H9 (cell line): ENCODE results near the gene TMEM161A. TPM values are rescaled to one million over a fixed set of nuclear protein-coding genes. Genes with fewer than 3 reads are reported as not detected.

Experiments
- DNase-seq: peaks from one replicate; pipeline ENCODE4 v3.0.0-alpha.2; 2017
- H2AFZ ChIP-seq: one replicate; pipeline ENCODE4 v1.6.1; 2013; ENCODE audit warnings: mild to moderate bottlenecking, low read length, control low read depth, moderate library complexity
- H2AK5ac ChIP-seq: 2 replicates; pipeline ENCODE4 v1.6.1; 2013; ENCODE audit warnings: low read length, control low read depth, mixed read lengths; ENCODE audit not compliant: insufficient read length
- H2BK120ac ChIP-seq: one replicate; pipeline ENCODE4 v1.6.1; 2013; ENCODE audit warnings: low read depth, mild to moderate bottlenecking, low read length, control low read depth, inconsistent platforms; ENCODE audit not compliant: poor library complexity, severe bottlenecking
- H2BK12ac ChIP-seq: 2 replicates; pipeline ENCODE4 v1.6.1; 2013; ENCODE audit warnings: low read length, control low read depth, mixed read lengths, low read depth; ENCODE audit not compliant: insufficient read length
- H2BK15ac ChIP-seq: 2 replicates; pipeline ENCODE4 v1.6.1; 2013; ENCODE audit warnings: low read depth, low read length, control low read depth
- H2BK20ac ChIP-seq: one replicate; pipeline ENCODE4 v1.6.1; 2013; ENCODE audit warnings: low read depth, mild to moderate bottlenecking, low read length, control low read depth, inconsistent platforms; ENCODE audit not compliant: poor library complexity, severe bottlenecking
- H2BK5ac ChIP-seq: 2 replicates; pipeline ENCODE4 v1.6.1; 2013; ENCODE audit warnings: low read length, control low read depth, mixed read lengths; ENCODE audit not compliant: insufficient read length
- H3K14ac ChIP-seq: 2 replicates; pipeline ENCODE4 v1.6.1; 2013; ENCODE audit warnings: low read length, control low read depth; ENCODE audit not compliant: insufficient read depth
- H3K18ac ChIP-seq: 2 replicates; pipeline ENCODE4 v1.6.1; 2013; ENCODE audit warnings: low read depth, mild to moderate bottlenecking, mixed read lengths, low read length, control low read depth; ENCODE audit not compliant: insufficient read length
- H3K23ac ChIP-seq: 2 replicates; pipeline ENCODE4 v1.6.1; 2013; ENCODE audit warnings: low read length, control low read depth, mixed read lengths, low read depth; ENCODE audit not compliant: insufficient read length
- H3K23me2 ChIP-seq: 2 replicates; pipeline ENCODE4 v1.6.1; 2013; ENCODE audit warnings: low read depth, mild to moderate bottlenecking, mixed read lengths, low read length, control low read depth; ENCODE audit not compliant: insufficient read length, poor library complexity, severe bottlenecking
- H3K27ac ChIP-seq: 2 replicates; pipeline ENCODE4 v1.5.1; 2013; ENCODE audit warnings: low read length, control low read depth, mixed read lengths, low read depth; ENCODE audit not compliant: insufficient read length
- H3K27me3 ChIP-seq: 2 replicates; pipeline ENCODE4 v1.6.1; 2013; ENCODE audit warnings: low read length, control low read depth, inconsistent platforms; ENCODE audit not compliant: insufficient read depth
- H3K4ac ChIP-seq: 2 replicates; pipeline ENCODE4 v1.6.1; 2013; ENCODE audit warnings: low read depth, mild to moderate bottlenecking, control low read depth, inconsistent platforms, low read length, moderate library complexity
- H3K4me1 ChIP-seq: 2 replicates; pipeline ENCODE4 v1.6.1; 2013; ENCODE audit warnings: low read length, control low read depth, inconsistent platforms; ENCODE audit not compliant: insufficient read depth
- H3K4me2 ChIP-seq: 2 replicates; pipeline ENCODE4 v1.6.1; 2013; ENCODE audit warnings: low read length, control low read depth, mixed read lengths; ENCODE audit not compliant: insufficient read length, insufficient read depth
- H3K56ac ChIP-seq: 2 replicates; pipeline ENCODE4 v1.6.1; 2013; ENCODE audit warnings: low read depth, mild to moderate bottlenecking, mixed read lengths, low read length, control low read depth; ENCODE audit not compliant: insufficient read length
- H3K79me1 ChIP-seq: 2 replicates; pipeline ENCODE4 v1.6.1; 2013; ENCODE audit warnings: low read depth, mild to moderate bottlenecking, moderate library complexity, low read length, control low read depth, inconsistent platforms; ENCODE audit not compliant: insufficient read depth, poor library complexity, severe bottlenecking
- H3K79me2 ChIP-seq: 2 replicates; pipeline ENCODE4 v1.6.1; 2013; ENCODE audit warnings: low read length, control low read depth, inconsistent platforms; ENCODE audit not compliant: insufficient read depth
- H3K9ac ChIP-seq: 2 replicates; pipeline ENCODE4 v1.6.1; 2013; ENCODE audit warnings: low read length, control low read depth, mixed read lengths; ENCODE audit not compliant: insufficient read length; ENCODE audit errors: extremely low read depth
- H3K9me3 ChIP-seq: one replicate; pipeline ENCODE4 v1.6.1; 2013; ENCODE audit warnings: low read depth, low read length, inconsistent platforms; ENCODE audit not compliant: control insufficient read depth
- H3T11ph ChIP-seq: one replicate; pipeline ENCODE4 v1.6.1; 2013; ENCODE audit warnings: mild to moderate bottlenecking, low read length, control low read depth, inconsistent platforms
- H4K20me1 ChIP-seq: one replicate; pipeline ENCODE4 v1.6.1; 2013; ENCODE audit not compliant: control insufficient read depth, insufficient read length, insufficient read depth
- H4K5ac ChIP-seq: 2 replicates; pipeline ENCODE4 v1.6.1; 2013; ENCODE audit warnings: low read depth, mild to moderate bottlenecking, mixed read lengths, low read length, control low read depth; ENCODE audit not compliant: insufficient read length
- H4K8ac ChIP-seq: replicated peaks from 2 replicates; pipeline ENCODE4 v1.6.1; 2013; ENCODE audit warnings: low read length, control low read depth, mixed read lengths, low read depth; ENCODE audit not compliant: insufficient read length
- H4K91ac ChIP-seq: 2 replicates; pipeline ENCODE4 v1.6.1; 2013; ENCODE audit warnings: low read depth, mild to moderate bottlenecking, moderate library complexity, mixed read lengths, low read length, control low read depth; ENCODE audit not compliant: insufficient read length
- H3K27ac Mint-ChIP-seq, 3 experiments: 2 replicates in 2 of 3; 3 replicates in 1 of 3; pipeline ENCODE4 v1.8.0; 2020 to 2021; ENCODE audit warnings: mixed read lengths in 3 of 3, mild to moderate bottlenecking in 1 of 3, moderate library complexity in 1 of 3
- H3K27me3 Mint-ChIP-seq: 2 replicates; pipeline ENCODE4 v1.8.0; 2021; ENCODE audit warnings: low read depth, mild to moderate bottlenecking, moderate library complexity, mixed read lengths
- H3K36me3 Mint-ChIP-seq, 3 experiments: 2 replicates in 2 of 3; 3 replicates in 1 of 3; pipeline ENCODE4 v1.8.0; 2020 to 2021; ENCODE audit warnings: low read depth in 3 of 3, mixed read lengths in 3 of 3; ENCODE audit not compliant: insufficient read depth in 1 of 3
- H3K4me1 Mint-ChIP-seq, 2 experiments: 2 replicates each; pipeline ENCODE4 v1.8.0; 2020; ENCODE audit warnings: mixed read lengths in 2 of 2
- H3K4me3 Mint-ChIP-seq, 2 experiments: 2 replicates in 1 of 2; 3 replicates in 1 of 2; pipeline ENCODE4 v1.8.0; 2020 to 2021; ENCODE audit warnings: mild to moderate bottlenecking in 2 of 2, mixed read lengths in 2 of 2, moderate library complexity in 1 of 2
- H3K9me3 Mint-ChIP-seq, 2 experiments: 2 replicates in 1 of 2; 3 replicates in 1 of 2; pipeline ENCODE4 v1.8.0; 2020; ENCODE audit warnings: mild to moderate bottlenecking in 2 of 2, mixed read lengths in 2 of 2, moderate library complexity in 1 of 2
- WGBS: extraction: QIAGEN DNeasy Blood & Tissue Kit; methylation state at CpG from one replicate; pipeline ENCODE4 v1.1.7; 2013; ENCODE audit warnings: missing lambda C conversion rate, low lambda C conversion rate, mixed read lengths; ENCODE audit not compliant: insufficient read length; ENCODE audit errors: extremely low coverage; 5-methylcytosine and 5-hydroxymethylcytosine counted together
- total RNA-seq: library from RNA; stranded (reverse); gene quantifications from 2 replicates; pipeline ENCODE4 v1.2.1, GENCODE V29; 2021
- TF ChIP-seq, protein P1 (sequence below): fragments of 200-600 bp; sonication (generic); conservative IDR thresholded peaks from 3 replicates; pipeline ENCODE4 v1.8.0; 2021; ENCODE audit warnings: antibody characterized with exemption, mild to moderate bottlenecking

The TMEM161A gene
- total RNA-seq, 1 experiment from 2014 or later, result 40.9 TPM

DNA sequence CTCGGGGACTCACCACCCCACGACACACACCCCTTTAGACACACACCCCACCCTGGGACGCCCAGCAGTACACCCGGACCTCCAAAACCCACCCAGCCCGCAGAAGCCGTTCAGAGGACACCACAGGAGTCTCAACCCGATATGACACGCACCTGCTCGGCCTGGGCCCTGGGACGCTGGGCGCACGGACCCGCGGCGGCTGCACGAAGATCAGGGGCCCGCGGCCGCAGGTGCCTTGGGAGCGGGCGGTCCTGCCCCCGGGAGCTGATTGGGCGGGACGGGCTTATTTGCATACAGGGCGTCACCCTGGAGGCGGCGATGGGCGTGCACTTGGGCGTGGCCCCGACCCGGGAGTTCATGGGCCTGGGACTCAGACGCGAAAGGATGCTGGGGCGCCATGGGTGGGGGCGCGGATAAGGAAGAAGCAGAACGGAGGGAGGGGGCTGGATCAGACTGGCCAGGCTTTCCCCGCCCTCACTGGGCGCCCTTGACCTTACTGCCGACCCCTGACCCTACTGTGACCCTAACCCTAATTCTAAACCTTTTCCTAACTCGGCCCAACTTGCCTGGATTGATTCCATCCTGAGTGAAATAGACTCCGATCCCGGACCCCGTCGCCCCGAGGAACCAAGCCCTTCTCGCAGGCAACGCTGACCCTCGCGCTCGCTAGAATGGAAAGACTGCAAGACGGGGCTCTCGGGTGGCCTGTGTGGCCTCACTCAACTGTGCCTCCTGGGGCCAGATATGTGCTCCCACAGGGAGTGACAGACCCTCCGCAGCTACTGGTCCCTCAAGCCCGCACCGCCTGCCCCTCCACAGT is 32.0 kb upstream of the TMEM161A start, which contains the start of gene MEF2B:
Gene MEF2B (minus strand): TSS at position 211 of the 820 bp plus-strand sequence. CDS start 19,528 bp downstream, outside the sequence.
- no peaks in the 10 kb centered on the region for H3K79me1 ChIP-seq
- no peaks in the 10 kb centered on the region for H3K79me2 ChIP-seq
- no peak within 1 kb of the TSS for H3T11ph ChIP-seq
- peak within 1 kb of the TSS in 1 of 3 experiments; percentile 18; a peak in 2 of 7 replicates for H3K27ac Mint-ChIP-seq
- no peak within 1 kb of the TSS for H3K56ac ChIP-seq
- no peaks in the 10 kb centered on the region for H3K9me3 Mint-ChIP-seq
- H4K20me1 ChIP-seq, result no peaks in the 10 kb centered on the region
- no peak within 1 kb of the TSS for H3K14ac ChIP-seq
- TF ChIP-seq, protein P1, sequence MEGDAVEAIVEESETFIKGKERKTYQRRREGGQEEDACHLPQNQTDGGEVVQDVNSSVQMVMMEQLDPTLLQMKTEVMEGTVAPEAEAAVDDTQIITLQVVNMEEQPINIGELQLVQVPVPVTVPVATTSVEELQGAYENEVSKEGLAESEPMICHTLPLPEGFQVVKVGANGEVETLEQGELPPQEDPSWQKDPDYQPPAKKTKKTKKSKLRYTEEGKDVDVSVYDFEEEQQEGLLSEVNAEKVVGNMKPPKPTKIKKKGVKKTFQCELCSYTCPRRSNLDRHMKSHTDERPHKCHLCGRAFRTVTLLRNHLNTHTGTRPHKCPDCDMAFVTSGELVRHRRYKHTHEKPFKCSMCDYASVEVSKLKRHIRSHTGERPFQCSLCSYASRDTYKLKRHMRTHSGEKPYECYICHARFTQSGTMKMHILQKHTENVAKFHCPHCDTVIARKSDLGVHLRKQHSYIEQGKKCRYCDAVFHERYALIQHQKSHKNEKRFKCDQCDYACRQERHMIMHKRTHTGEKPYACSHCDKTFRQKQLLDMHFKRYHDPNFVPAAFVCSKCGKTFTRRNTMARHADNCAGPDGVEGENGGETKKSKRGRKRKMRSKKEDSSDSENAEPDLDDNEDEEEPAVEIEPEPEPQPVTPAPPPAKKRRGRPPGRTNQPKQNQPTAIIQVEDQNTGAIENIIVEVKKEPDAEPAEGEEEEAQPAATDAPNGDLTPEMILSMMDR, result no peak
- H3K4me2 ChIP-seq, result peak within 1 kb of the TSS; percentile 41
- H3K18ac ChIP-seq, result no peak within 1 kb of the TSS
- peak; percentile 94 for DNase-seq
- no peaks in the 10 kb centered on the region; a peak in 1 of 7 replicates for H3K36me3 Mint-ChIP-seq
- H2BK20ac ChIP-seq, result no peak within 1 kb of the TSS
- no CpG with 5 or more reads among the region's 56 CpGs for WGBS
- H2BK15ac ChIP-seq, result no peak within 1 kb of the TSS
- no peak within 1 kb of the TSS for H2BK5ac ChIP-seq
- no peak within 1 kb of the TSS for H4K5ac ChIP-seq
- no peak within 1 kb of the TSS for H2AK5ac ChIP-seq
- peaks cover 18 to 39% of the 10 kb centered on the region in 2 experiments for H3K4me1 Mint-ChIP-seq
- H3K27me3 Mint-ChIP-seq, result peaks cover 68% of the 10 kb centered on the region
- H3K23ac ChIP-seq, result no peak within 1 kb of the TSS
- H2AFZ ChIP-seq, result no peak within 1 kb of the TSS
- no peak within 1 kb of the TSS for H3K27ac ChIP-seq
- H2BK120ac ChIP-seq, result no peak within 1 kb of the TSS
- H4K8ac ChIP-seq, result no peak within 1 kb of the TSS
- H2BK12ac ChIP-seq, result no peak within 1 kb of the TSS
- peak within 1 kb of the TSS; percentile 56 to 77 for H3K4me3 Mint-ChIP-seq
- no peak within 1 kb of the TSS for H3K4ac ChIP-seq
- peaks cover 6% of the 10 kb centered on the region; the same call in 1 of the 2 replicates for H3K27me3 ChIP-seq
- no peak within 1 kb of the TSS for H4K91ac ChIP-seq
- H3K9me3 ChIP-seq, result no peaks in the 10 kb centered on the region
- H3K4me1 ChIP-seq, result no peaks in the 10 kb centered on the region
- no peaks in the 10 kb centered on the region for H3K23me2 ChIP-seq
- no peak within 1 kb of the TSS for H3K9ac ChIP-seq
